Lower leg skin (tissue), 3 donors: ENCODE measurements around the gene MGAT3.

Source experiments
- CTCF ChIP-seq, 3 donors: fragments of 450-650 bp; IDR thresholded peaks; one replicate each; pipeline ENCODE4 v1.5.1; 2016; ENCODE audit warnings: antibody characterized with exemption in 3 of 3, mild to moderate bottlenecking in 3 of 3, moderate library complexity in 2 of 3
- POLR2A ChIP-seq, 2 donors: fragments of 450-650 bp; IDR thresholded peaks; one replicate each; pipeline ENCODE4 v1.6.1; 2016 to 2017; ENCODE audit warnings: antibody characterized with exemption in 2 of 2, mild to moderate bottlenecking in 1 of 2, moderate library complexity in 1 of 2

GRCh38 chr22:39482768-39483167, 26.0 kb downstream of the MGAT3 start:
- TF ChIP-seq POLR2A (IDR thresholded peaks at IDR 0.05) (no peak), CTCF (IDR thresholded peaks at IDR 0.05) (no peak)
